ENCODE measurements around the gene APCDD1.

Gene APCDD1

DNA sequence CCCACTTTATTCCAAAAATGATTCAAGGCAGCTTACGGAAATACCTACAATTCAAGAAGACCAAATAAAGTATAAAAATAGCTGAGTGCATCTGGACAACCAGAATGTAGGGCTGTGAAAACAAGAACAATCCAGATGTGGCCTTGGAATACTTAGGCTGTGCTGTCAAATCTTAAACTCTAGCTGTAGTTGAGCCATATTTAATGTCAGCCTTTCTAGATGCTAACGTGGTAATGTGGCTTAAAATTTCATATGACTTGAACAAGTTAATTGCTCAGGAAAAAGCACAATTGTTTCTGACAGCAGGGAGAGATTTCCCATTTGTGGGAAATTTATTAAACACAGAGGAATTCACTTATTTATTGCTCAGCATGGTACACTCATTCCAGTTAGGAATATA is 56.8 kb downstream of the APCDD1 start:
- no peak for DNase-seq (ENCODE audit: low spot score)

DNA sequence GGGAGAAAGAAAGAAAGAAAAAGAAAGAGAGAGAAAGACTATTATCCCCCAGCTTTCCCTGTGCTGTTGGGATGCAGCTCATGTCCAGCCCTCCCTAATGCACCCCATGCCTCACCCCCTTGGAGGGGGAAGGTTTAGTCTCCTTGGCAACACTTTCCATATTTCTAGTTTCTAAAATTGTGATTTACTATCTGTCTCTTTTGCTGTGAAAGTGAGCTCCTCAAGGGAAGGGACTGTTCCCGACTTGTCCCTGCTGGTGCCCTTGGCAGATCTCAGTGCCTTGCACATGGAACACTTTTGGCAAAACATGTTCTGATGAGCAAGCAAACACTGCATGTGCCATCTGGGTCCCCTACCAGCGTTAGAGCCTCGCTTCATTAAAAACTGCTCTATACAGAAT is 59.6 kb downstream of the APCDD1 start:
- TF ChIP-seq, protein P1, sequence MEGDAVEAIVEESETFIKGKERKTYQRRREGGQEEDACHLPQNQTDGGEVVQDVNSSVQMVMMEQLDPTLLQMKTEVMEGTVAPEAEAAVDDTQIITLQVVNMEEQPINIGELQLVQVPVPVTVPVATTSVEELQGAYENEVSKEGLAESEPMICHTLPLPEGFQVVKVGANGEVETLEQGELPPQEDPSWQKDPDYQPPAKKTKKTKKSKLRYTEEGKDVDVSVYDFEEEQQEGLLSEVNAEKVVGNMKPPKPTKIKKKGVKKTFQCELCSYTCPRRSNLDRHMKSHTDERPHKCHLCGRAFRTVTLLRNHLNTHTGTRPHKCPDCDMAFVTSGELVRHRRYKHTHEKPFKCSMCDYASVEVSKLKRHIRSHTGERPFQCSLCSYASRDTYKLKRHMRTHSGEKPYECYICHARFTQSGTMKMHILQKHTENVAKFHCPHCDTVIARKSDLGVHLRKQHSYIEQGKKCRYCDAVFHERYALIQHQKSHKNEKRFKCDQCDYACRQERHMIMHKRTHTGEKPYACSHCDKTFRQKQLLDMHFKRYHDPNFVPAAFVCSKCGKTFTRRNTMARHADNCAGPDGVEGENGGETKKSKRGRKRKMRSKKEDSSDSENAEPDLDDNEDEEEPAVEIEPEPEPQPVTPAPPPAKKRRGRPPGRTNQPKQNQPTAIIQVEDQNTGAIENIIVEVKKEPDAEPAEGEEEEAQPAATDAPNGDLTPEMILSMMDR (IDR thresholded peaks at IDR 0.05; ENCODE audit: extremely low read depth, missing control alignments), result no peak
- no peak for DNase-seq (ENCODE audit: low spot score)

More for the DNA sequence above, 56.8 kb downstream of the APCDD1 start:
- TF ChIP-seq, protein P1 (IDR thresholded peaks at IDR 0.05; ENCODE audit: extremely low read depth, missing control alignments), result no peak

DNA sequence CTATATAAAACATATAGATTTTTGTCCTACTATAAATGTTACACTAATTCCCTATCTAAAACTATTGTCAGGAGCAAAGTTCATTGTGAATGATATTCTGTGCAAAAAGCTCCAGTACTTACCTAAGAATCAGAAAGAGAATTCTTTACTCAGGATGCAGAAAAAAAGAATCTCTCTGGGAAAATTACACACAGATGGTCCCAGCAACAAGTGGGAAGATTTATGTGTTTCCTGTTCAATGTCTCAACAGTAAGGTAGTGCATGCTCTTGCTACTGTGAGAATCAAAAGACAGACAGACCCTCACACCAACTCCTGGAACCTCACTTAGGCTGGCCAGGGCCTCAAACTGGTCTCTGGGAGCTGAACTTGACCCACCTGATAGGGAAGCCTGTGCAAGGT is 60.2 kb downstream of the APCDD1 start:
- no peak for DNase-seq (ENCODE audit: low spot score)
- TF ChIP-seq, protein P1 (IDR thresholded peaks at IDR 0.05; ENCODE audit: extremely low read depth, missing control alignments), result no peak

DNA sequence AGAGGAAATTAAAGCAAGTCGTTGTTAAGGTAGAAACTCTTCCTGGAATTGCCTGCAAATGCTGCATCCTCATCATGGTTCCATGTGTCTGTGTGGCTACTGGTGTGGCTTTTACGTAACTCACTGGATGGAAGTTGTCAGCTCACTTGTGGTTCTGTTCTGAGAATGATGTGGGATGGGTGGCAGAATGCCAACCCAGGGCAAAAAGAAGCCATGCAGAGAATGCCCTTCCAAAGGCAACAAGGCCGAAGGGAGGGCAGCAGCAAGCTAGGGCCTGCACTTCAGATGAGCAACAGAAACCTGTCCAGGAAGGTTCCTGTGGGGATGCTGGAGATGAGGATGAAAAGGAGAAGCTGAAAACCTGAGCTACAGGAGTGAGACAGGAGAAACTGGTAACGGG is 61.0 kb downstream of the APCDD1 start:
- TF ChIP-seq, protein P1 (IDR thresholded peaks at IDR 0.05; ENCODE audit: extremely low read depth, missing control alignments), result no peak
- no peak for DNase-seq (ENCODE audit: low spot score)

DNA sequence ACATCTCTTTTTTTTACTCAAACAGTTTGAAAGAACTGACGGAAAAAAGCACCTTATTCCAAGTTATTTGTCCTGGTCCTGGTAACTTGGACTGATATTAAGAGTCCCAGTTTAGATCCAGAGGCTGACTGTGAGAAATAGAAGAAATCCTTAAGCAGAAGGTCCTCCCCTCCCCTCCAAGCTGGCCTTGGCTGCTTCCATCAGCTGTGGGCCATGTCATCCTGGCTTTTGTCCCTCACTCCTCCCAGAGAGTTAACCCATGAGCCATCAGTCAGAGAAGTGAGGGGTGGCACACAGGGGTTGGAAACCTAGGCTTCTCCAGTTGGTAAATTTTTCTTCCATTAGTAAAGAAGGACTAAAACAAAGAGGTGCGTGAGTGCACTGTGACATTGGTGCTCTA is 61.6 kb downstream of the APCDD1 start:
- no peak for DNase-seq (ENCODE audit: low spot score)
- TF ChIP-seq, protein P1 (IDR thresholded peaks at IDR 0.05; ENCODE audit: extremely low read depth, missing control alignments), result no peak

DNA sequence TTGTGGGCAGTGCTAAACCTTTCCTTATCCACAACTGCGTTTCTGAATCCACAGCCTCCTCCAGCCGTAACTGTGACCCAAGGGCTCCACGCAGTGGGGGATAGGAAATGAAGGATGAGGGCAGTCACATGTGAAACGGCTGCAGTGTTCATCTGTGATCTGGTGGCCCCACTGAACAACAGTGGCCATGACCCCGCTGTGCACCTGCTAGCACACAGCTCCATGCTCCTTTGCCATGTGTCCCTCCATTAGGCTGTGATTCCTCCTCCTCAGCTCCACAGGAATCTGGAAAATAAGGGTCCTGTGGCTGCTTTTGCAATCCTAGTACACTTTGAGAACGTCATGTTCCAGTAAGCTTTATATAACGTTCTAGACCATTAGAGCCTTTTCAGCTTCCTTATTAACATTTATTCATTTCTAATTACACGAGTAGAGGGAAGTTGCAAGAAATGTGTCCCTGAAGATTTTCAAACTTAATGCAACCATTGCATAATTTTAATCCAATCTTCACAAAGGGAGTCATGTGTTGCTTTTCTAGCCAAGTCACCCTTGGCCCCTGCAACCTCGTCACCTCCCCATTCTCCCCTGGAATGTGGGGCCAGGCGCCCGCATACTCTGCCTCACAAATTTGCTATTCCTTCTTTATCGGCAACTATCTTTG is 64.3 kb downstream of the APCDD1 start:
- DNase-seq (ENCODE audit: low spot score), result no peak
- TF ChIP-seq, protein P1 (IDR thresholded peaks at IDR 0.05; ENCODE audit: extremely low read depth, missing control alignments), result no peak

- no peak for DNase-seq (ENCODE audit: low spot score)
- TF ChIP-seq, protein P1 (IDR thresholded peaks at IDR 0.05; ENCODE audit: extremely low read depth, missing control alignments), result no peak
Measured at GRCh38 chr18:10519366-10519765, 64.9 kb downstream of the APCDD1 start.
